22Rv1 (cell line): ENCODE measurements around the gene ACOT9.

ENCODE experiments used
- H3K27ac ChIP-seq: fragments of 450-650 bp; 2 replicates; pipeline ENCODE4 v1.5.1; 2017
- ZFX ChIP-seq: fragments of 450-650 bp; IDR thresholded peaks from 2 replicates; pipeline ENCODE4 v1.6.1; 2017; ENCODE audit warnings: antibody characterized with exemption, borderline replicate concordance
- TF ChIP-seq, protein P1 (sequence below): fragments of 450-650 bp; IDR thresholded peaks from 2 replicates; pipeline ENCODE4 v1.5.1; 2017; ENCODE audit warnings: mild to moderate bottlenecking

Gene ACOT9

DNA sequence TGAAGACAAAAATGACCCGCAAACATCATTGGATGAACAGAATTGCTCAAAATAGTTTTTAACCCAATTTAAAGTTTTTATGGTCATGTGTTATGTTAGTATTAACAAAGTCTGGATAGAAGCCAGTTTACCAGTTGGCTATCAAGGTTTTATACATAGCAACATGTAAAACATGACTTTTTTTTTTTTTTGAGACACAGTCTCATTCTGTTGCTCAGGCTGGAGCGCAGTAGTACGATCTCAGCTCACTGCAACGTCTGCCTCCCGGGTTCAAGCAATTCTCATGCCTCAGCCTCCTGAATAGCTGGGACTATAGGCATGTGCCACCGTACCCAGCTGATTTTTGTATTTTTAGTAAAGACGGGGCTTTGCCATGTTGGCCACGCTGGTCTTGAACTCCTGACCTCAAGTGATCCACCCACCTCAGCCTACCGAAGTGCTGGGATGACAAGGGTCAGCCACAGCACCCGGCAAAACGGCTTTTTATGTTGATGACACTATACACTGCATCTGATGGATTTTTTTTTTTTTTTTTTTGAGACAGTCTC lies 43.3 kb upstream of the ACOT9 start:
- no peak overlapping the region for H3K27ac ChIP-seq
- TF ChIP-seq ZFX = no peak
- TF ChIP-seq, protein P1, sequence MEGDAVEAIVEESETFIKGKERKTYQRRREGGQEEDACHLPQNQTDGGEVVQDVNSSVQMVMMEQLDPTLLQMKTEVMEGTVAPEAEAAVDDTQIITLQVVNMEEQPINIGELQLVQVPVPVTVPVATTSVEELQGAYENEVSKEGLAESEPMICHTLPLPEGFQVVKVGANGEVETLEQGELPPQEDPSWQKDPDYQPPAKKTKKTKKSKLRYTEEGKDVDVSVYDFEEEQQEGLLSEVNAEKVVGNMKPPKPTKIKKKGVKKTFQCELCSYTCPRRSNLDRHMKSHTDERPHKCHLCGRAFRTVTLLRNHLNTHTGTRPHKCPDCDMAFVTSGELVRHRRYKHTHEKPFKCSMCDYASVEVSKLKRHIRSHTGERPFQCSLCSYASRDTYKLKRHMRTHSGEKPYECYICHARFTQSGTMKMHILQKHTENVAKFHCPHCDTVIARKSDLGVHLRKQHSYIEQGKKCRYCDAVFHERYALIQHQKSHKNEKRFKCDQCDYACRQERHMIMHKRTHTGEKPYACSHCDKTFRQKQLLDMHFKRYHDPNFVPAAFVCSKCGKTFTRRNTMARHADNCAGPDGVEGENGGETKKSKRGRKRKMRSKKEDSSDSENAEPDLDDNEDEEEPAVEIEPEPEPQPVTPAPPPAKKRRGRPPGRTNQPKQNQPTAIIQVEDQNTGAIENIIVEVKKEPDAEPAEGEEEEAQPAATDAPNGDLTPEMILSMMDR = no peak

DNA sequence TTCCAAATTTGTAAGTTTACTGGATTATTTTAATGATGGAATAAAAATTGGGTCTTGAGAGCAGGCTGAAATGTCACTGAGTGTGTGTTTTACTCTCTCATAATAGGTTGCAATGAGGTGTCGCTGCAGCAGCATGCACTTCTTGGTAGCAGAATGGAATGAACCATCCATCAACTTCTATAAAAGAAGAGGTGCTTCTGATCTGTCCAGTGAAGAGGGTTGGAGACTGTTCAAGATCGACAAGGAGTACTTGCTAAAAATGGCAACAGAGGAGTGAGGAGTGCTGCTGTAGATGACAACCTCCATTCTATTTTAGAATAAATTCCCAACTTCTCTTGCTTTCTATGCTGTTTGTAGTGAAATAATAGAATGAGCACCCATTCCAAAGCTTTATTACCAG lies 42.5 kb upstream of the ACOT9 start:
- H3K27ac ChIP-seq = peak overlapping the region; percentile 69
- TF ChIP-seq ZFX = no peak
- TF ChIP-seq, protein P1 = no peak

DNA sequence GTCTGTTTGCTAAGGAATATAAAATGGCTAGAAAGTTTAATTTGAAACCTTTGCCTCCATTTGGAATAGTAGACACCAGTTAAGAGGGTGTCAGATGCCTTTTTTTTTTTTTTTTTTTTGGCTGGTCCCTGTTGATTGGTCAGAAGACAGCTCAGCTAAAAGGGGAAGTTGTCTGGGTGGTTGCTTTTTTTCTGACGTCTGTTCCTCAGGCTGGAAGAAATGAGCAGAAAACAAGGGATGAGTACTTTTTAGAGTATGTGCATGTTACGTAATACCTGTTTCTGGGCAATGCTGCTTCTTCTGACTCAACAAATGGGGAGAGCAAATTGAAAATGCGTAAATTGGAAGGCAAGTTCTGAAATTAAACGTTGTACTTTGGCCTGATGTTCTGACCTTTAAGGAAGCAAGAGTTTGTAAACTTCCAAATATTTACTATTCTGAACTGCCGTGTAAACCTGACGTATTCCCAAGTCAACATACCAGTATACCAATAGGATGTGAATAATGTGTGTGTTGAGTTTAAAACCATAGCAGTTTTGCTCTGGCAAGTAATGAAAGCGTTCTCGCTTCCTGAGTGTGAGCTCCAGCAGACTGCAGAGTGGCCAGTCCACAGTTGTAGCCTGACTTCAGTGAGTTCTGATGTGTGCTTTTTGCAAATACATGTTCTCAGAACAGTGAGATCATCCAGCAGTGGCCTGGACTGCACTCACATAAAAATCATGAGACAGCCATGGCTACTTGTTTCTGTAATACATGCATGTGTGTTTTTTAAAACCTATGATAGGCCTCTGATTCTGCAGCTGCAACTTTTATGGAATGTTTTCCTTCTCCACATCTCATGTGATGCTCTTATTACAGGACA lies 41.6 kb upstream of the ACOT9 start:
- H3K27ac ChIP-seq = peak overlapping the region; percentile 69
- no peak for TF ChIP-seq ZFX
- TF ChIP-seq, protein P1 = no peak

DNA sequence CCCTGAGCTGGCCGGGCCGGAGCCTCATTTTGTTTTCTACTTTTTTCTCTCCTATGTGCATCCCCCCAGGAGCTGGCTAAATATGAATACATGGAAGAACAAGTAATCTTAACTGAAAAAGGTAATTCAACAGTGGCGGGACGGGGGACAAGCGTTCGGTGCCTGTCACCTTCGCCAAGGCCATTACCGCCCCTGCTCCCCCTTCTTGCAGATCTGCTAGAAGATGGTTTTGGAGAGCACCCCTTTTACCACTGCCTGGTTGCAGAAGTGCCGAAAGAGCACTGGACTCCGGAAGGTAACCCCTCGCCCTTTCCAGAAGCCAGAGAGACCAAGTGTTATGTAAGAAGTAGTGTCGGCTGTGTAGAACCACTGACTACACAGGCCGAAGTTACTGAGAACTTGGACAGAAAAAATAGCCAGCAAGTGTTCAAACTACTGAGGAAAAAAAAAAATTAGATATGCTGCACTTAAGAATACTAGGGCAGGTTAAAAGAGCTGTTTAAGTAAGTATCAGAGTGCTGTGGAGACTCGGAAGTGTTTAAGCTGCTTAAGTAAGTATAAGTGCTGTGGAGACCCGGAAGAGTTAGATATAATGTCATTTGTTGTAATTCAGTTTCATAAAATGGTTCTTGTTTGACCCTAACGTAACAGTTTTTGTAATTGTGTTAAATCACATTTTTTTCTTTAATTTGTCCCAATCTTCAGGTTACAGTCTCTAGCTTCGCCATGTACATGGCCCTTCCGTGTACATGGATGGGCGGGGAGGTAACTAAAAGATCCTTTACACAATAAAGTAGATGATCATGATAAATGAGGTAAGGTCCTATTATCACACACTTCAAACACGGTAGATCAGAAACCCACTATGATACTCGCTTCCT lies 40.8 kb upstream of the ACOT9 start:
- TF ChIP-seq, protein P1 = no peak
- TF ChIP-seq ZFX = no peak
- peak overlapping the region; percentile 69 for H3K27ac ChIP-seq

DNA sequence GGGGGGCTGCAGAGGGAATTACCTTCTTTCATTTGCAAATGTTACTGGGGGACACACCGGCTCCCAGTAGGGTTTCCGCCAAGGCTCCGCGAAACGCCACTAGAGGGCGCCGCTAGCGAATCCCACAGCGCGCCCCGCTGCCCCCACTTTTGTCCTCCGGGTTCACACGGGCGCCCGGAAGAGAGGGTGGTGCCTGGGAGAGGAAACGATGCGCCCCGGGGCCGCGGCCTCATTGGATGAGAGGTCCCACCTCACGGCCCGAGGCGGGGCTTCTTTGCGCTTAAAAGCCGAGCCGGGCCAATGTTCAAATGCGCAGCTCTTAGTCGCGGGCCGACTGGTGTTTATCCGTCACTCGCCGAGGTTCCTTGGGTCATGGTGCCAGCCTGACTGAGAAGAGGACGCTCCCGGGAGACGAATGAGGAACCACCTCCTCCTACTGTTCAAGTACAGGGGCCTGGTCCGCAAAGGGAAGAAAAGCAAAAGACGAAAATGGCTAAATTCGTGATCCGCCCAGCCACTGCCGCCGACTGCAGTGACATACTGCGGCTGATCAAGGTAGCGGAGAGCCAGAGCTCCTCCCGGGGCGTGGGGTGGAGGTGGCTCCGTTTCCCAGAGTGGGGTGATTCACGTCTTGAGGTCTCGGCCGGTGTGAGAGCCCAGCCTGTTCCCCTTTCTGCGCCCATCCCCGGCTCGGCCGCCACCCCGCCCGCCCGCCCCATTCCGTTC lies 40.0 kb upstream of the ACOT9 start, which contains the start of gene SAT1:
Gene SAT1 (plus strand): TSS at position 311 of the 726 bp plus-strand sequence. CDS start 179 bp downstream, at position 490.
- H3K27ac ChIP-seq = peak within 1 kb of the TSS; percentile 69
- TF ChIP-seq ZFX = no peak
- TF ChIP-seq, protein P1 = peak; percentile 77

DNA sequence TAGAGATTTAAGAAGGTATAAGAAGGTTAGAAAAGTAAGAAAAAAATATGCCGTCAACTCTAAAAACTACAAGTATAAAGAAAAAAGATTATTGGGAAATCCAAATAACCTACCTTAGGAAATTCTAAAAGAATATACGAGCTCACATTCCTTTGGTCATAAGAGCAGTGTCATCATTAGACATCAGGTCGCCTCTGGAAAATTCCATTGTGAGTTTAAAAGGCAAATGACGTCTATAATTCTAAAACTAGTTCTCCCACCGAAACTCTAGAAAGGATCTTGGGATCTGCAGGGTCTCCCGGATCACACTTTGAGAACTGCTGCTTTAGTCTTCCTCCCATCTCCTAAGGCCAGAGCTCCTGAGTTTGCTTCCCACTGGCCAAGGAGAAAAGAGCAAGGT lies 39.4 kb upstream of the ACOT9 start:
- peak overlapping the region; percentile 69 for H3K27ac ChIP-seq

More for the DNA sequence above, 39.4 kb upstream of the ACOT9 start:
- TF ChIP-seq, protein P1 = no peak
- TF ChIP-seq ZFX = no peak
